ENCODE measurements around the gene LRRC41.

LRRC41 gene

DNA sequence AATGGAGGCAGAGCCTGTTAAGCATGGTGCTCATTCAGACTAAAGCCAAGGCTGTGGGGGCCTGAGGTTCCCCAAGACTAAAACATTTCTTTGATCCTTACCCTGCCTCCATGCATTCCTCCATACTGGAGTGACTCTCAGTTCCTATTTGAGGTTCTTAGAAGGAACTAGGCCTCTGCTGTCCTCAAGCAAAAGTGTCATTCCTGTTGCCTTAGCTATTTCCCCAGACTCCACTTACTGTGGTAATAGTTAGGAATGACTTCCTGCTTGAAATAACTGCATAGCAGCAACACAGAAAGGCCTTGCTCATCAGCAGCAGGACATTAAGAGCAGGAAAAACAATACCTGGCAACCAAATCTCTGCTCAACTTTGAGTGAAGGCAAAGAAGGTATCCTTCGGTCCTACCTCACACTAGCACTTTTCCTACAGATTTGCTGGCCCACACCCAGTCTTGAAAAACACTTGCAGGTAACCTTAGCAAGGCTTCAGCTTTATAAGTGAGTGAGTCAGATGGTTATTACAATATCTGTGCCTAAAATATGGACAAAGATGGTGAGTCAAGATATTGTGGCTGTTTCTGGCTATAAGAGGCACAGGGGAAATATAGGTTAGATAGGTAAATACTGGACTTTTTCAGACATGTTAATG is 14.8 kb downstream of the LRRC41 start:
- peak overlapping the region; percentile 94 for H3K27ac ChIP-seq
- peak; percentile 36 for DNase-seq (ENCODE audit: low read depth, low spot score)

DNA sequence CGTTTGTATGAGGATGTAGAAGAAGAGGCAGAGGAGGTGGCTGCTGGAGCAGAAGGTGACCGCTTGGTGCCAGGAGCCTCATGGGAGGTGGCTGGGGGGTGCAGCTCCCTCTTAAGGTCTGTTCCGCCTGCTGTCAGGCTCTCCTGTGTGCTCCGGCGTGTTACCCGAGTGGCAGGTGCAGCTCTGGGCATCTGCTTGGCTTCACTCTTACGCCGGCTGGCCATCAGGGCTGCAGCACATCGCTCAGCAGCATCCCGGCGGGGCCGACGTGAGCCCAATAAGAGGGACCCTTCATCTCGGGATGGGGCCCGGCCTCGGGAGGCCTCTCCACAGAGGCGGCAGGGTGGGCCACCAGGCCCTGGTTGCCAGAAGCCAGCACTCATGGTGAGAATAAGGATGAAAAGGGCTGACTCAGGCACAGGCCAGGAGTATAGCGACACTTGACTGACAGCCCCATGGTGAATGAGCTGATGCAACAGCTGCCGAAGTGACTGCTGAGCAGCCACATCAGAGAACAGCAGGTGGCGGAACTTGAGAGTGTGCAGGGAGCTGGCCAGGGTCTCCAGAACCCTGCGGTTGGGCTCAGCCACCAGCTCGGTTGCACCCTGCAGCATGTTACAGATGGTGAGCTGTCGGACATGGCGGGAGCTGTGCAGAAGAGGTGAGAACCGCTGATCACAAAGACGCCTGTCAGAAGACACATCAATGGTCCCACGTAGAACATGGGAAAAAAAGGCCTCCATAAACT is 17.5 kb downstream of the LRRC41 start:
- H3K27ac ChIP-seq: no peak overlapping the region
- no peak for DNase-seq (ENCODE audit: low read depth, low spot score)

DNA sequence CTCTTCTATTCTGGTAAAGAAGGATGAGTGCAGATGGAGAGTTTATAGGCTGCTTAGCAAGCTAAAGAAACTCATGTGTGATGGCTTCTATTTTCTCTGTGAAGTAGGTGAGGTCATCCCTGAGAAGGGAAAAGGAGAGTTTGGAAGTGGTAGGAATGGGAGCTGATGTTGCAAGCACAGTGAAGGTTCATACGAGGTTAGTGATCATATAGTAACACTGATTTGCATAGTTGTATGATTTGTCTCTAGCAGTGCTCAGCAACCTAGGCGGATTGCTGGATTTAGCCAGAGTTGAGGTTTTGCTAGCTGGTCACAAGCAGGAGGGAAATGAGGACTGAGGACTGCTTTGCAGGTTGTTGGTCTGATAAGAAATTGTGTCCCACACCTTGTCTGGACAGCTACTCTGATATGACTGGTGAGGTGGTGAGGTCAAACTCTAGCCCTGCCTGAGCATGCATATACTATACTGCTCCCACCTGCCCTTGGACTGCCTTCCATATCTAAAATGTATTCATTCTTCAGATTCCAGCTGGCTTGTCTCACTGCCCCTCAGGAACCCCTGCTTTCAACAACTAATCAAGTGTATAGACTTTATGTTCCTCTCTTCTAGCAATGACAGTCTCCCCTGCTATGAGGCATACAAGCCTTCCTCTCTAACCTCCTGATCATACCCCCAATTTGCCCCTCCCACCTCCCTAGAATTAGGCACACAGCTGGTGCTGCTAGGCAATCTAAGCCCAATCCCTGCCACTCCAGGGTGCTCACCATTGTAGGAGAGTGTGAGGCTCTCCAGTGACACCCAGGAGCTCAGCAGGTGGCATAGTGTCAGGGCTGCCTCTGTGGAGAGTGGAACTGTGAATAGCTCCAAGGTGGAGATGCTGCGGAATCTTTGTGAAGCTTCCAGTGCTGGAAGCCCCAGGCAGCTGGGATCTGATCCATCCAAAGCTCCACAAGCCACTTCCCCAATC is 18.5 kb downstream of the LRRC41 start:
- no peak for DNase-seq (ENCODE audit: low read depth, low spot score)
- H3K27ac ChIP-seq: no peak overlapping the region

DNA sequence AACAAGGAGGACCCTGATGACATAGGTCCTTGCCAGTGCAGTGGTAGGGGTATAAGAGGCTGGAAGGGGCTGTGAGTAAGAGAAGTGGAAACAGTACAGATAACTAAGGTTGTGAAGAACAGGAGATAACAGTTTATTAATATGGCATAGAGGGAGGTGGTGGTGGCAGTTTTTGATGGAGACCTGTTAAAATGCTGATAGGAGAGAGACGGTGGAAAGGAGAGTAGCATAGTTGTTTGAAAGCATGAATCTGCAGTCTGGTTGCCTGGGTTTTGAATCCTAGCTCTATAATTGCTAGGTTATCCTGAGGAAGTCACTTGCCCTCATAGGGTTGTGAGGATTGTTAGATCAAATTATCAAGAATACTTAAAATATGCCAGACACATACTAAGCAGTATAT is 19.4 kb downstream of the LRRC41 start:
- no peak for DNase-seq (ENCODE audit: low read depth, low spot score)
- H3K27ac ChIP-seq: no peak overlapping the region

DNA sequence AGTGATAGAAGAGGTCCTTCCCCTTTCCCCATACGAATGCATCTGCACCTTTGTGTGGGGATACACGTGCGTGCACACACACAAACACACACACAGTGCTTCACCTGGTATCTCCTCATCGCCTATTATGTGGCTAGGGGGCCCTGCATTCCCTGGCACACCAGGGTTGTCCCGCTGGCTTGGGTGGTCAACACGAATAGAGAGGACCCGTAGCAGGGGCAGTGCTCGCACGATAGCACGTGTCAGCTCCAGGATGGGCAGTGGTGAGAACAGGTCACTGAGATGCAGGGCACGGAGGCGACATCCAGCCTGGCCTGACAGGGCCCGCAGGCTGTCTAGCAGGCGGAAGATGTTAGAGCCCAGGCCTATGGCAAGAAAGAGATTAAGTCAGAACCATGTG is 22.4 kb downstream of the LRRC41 start:
- no peak for DNase-seq (ENCODE audit: low read depth, low spot score)

DNA sequence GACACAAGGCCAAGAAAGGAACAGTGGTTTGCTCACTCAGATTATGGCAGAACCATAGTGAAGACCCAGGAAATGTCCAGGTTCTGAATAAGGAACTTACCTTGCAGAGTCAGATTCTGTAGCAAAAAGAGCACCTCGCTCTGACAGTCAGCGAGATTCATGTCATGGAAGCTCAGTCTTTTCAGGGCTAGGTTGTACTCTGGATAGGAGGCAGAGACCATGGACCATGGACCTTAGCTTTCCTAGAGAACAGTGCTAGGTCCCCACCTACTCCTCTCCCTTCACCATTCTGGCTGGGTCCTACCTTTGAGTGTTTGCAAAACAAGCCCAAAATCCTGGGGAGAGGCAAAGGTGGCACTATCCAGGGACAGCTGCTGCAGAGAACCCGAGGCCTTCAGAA is 23.3 kb downstream of the LRRC41 start:
- H3K27ac ChIP-seq: no peak overlapping the region
- DNase-seq (ENCODE audit: low read depth, low spot score): no peak

More for the DNA sequence above, 22.4 kb downstream of the LRRC41 start:
- H3K27ac ChIP-seq: no peak overlapping the region

DNA sequence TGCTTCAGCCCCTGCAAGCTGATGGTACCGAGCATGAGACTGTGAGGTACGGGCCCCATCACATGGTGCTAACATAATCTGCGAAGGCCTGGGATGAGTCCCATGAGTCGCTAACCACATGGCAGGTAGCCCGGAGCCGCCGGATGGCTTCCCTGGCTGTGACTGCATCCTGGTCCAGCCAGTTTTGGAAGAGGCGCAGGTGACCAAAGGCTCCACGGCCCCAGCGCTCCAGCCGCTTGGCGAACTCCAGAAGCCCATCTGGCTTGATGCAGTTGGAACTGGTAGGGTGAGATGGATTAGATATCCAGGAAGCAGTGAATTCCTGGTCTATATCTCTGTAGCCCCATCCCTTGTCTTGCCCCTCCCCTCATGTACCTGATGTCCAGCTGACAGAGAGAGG is 24.6 kb downstream of the LRRC41 start:
- no peak overlapping the region for H3K27ac ChIP-seq
- peak; percentile 14 for DNase-seq (ENCODE audit: low read depth, low spot score)

DNA sequence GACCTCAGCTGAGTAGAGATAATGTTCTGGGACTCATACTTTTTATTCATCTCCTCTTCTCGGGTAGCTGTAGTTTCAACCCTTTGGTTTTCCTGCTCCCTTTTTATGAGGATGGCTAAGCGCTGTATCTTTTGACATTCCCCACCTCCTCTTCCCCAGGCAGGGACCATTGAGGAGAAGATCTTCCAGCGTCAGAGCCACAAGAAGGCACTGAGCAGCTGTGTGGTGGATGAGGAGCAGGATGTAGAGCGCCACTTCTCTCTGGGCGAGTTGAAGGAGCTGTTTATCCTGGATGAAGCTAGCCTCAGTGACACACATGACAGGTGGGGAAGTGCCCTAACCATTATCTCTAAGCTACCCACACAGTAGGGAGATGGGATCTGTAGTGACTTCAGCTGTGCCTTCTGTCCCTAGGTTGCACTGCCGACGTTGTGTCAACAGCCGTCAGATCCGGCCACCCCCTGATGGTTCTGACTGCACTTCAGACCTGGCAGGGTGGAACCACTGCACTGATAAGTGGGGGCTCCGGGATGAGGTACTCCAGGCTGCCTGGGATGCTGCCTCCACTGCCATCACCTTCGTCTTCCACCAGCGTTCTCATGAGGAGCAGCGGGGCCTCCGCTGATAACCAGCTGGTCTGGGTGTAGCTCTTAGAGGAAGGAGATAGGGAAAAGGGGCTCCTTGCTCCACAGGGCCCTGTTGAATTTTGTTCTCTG is 25.6 kb downstream of the LRRC41 start:
- no peak for DNase-seq (ENCODE audit: low read depth, low spot score)
- H3K27ac ChIP-seq: no peak overlapping the region

DNA sequence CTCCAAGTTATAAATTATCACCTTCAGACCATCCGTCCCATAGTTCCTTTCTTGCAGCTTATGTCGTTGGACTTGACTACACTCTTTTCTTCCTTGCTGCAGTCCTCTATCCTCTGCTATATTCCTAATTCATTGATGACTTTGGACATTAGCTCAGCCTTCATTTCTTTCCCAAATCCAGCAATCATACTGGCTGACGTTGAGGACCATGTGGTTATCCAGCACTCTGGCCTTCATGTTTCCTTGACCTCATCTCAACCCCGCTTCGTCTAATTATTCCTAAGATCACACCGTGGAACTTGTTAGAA is 28.4 kb downstream of the LRRC41 start:
- no peak overlapping the region for H3K27ac ChIP-seq
- DNase-seq (ENCODE audit: low read depth, low spot score): no peak

DNA sequence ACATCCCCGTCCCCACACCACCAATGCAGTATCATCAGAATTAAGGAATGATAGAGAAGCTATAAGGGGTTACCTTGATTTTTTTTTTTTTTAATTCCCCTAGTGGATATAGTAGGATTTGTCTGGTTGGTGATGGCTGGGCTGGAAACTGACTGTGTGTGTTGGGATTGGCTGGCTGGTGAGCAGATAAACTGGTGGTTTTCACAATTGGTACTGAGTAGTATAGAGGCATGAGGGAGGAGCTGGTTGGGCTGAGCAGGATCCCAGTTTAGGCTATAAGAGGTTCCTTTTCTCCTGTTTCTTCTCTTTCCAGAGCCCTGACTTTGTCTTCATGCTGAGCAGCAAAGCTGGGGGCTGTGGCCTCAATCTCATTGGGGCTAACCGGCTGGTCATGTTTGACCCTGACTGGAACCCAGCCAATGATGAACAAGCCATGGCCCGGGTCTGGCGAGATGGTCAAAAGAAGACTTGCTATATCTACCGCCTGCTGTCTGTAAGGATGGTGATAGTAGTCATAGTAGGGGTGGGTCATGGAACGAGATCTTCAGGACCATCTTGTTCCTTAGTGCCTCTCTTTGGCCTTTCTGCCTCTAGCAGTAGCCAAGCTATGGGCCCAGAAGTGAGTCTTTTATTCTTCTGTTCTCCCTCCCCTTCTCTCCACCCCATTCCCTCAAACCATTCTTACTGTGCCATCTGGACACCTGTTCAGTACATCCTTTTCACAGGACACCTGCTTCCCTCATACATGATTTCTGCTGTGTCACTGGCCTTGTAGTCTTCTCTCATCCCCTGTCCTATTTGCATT is 29.0 kb downstream of the LRRC41 start:
- DNase-seq (ENCODE audit: low read depth, low spot score): no peak

DNA sequence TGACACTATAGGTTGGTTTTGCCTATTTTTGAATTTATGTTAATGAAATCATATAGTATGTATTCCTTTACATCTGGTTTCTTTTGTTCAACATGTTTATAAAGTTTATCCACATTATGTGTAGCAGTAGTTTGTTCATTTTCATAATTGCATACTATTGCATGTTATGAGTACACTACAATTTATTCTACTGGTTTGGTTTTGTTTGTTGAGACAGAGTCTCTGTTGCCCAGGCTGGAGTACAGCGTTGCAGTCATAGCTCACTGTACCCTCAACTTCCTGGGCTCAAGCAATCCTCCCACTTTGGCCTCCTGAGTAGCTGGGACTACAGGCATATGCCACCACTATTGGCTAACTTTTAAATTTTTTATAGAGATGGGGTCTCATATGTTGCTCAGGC is 34.8 kb downstream of the LRRC41 start:
- no peak overlapping the region for H3K27ac ChIP-seq
- DNase-seq (ENCODE audit: low read depth, low spot score): no peak

More for the DNA sequence above, 29.0 kb downstream of the LRRC41 start:
- no peak overlapping the region for H3K27ac ChIP-seq

DNA sequence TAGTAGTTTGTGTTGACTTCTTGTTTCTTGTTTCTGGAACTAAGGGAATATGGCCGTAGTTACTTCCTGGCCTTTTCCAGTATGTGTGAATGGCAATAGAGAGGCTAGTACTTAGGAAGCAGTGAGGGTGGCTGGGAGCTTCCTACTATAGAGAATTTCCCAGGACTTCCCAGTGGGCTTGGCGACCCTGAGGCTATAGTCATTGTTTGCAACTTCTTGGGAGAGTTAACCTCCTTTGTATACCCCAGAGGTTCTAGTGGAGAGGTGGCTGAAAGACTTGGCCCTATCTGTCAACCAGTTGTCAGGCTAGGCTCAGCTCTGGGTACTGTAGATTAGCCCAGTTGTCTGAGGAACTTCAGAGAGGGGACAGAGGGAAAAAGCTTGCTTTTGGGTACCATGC is 40.3 kb downstream of the LRRC41 start:
- DNase-seq (ENCODE audit: low read depth, low spot score): no peak
- H3K27ac ChIP-seq: no peak overlapping the region

DNA sequence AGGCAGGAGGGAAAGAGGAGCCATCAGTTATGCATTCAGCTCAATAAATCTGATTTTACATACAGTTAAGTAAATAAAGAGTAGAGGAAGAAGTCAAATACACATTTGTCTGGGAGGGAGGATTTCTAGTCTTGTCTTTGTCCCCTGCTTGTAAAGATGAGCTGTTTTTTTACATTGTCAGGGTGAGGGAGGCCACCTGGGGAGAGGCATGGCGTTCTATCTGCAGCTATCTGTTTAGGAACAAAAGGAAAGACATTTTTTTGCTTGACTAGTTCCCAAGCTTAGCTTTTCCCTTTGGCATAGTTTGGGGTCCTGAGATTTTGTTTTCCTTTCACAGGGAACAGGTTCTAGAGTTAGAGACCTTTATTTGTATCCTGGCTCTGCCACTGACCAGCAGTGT is 40.9 kb downstream of the LRRC41 start:
- DNase-seq (ENCODE audit: low read depth, low spot score): no peak
- H3K27ac ChIP-seq: no peak overlapping the region

DNA sequence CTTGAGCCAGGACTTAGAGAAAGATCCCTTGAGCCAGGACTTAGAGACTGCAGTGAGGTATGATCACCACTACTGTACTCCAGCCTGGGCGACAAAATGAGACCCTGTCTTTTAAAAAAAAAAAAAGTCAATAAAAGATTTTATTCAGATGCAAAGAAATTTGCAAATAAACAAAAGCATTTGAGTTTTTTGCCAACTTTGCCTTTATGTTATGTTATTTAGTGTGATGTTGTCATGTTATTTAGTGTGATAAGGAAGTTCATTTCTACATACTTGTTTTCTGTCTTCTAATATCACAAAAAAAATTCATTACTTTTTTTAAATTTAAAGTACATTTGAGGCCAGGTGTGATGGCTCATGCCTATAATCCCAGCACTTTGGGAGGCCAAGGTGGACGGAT is 46.9 kb downstream of the LRRC41 start:
- no peak for DNase-seq (ENCODE audit: low read depth, low spot score)
- H3K27ac ChIP-seq: no peak overlapping the region

DNA sequence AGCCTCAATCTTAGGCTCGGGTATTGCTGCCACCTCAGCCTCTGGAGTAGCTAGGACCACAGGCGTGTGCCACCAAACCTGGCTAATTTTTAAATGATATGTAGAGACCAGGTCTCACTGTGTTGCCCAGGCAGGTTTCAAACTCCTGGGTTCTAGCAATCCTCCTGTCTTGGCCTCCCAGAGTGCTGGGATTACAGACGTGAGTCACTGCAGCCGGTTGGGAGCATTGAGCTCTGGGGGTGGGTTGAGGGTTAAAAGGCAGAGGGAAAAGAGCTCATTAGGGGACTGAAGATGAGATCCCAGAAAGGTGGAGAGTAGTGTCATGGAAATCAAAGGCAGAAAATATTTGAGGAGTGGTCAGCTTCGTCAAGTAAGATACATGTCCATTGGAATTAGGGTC is 48.7 kb downstream of the LRRC41 start:
- H3K27ac ChIP-seq: no peak overlapping the region
- no peak for DNase-seq (ENCODE audit: low read depth, low spot score)

DNA sequence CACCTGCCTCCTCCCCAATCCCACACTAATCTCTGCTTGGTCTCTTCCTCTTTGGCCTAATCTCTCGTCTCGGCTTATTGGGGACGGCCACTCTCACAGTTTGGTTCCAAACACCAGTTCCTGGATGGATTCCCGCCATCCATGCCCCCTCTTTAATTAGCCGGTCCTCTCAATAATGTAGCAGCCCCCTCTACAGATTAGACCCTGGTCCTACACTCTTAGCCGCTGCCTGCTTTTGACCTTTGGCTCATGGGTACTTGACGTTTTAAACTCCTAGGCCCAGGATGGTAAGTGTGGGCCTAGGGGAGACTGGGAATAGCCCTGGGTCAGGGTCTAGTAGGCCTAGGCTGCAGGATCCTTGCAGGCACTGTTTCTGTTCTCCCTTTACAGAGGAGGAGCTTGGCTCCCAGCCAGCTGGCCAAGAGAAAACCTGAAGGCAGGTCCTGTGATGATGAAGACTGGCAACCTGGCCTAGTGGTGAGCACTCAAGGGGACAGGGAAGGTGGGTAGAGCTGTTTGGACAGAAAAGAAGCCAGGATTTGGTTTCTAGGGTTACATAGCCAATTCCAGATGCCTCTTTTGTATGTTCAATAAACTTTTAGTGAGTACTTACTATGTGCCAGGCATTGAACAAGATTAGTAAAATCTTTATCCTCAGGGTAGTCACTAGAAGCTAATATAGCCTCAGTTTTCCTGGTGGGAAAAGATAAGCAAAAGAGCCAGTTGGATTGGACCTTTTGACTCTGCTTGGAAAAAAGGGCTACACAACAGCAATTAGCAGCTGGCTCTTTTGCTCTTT is 55.1 kb downstream of the LRRC41 start:
- H3K27ac ChIP-seq: no peak overlapping the region
- DNase-seq (ENCODE audit: low read depth, low spot score): no peak

DNA sequence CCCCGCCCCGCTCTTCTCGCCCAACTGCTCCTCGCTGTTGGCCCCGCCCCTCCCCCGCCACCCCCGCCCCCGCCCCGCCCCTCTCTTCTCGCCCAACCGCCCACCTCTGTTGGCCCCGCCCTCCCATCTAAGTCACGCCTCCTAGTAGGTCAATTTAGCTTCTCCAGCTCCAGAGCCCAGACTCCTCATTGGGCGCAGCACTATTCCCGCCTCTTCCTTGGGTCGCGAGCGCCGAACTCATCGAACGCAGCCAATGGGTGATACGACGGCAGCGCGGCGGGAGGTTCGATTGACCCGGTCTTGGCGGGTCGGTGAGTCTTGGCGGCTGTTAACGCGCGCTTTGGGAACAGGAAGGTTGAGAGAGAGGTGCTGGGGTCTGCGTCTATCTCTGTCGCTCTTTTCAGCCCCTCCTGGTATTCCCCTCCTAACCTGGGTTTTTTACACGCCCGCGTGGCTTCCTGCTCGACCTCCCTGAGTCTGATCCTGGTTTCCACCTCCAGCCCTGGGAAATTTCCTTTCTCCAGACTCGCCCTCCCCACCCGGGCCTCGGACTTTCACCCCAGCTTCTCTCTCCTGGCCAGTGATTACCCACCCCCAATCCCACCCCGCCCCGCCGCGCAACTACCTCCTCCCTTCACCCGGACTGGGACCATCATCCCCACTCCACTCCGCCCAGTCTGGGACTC is 55.8 kb downstream of the LRRC41 start, which contains the start of gene RAD54L:
Gene RAD54L, plus strand, starts transcription at position 328 of the 686 bp plus-strand sequence. CDS start 643 bp downstream, outside the sequence.
- DNase-seq (ENCODE audit: low read depth, low spot score): peak; percentile 97
- H3K27ac ChIP-seq: peak within 1 kb of the TSS; percentile 41
